HG03520 (cell line): ENCODE results near the gene AP4B1.
"Not testable (repeated sequence)": the region's sequence is repeated elsewhere in the genome, so short reads cannot be mapped to it uniquely, and the experiment has no call there.

Experiments
- ATAC-seq: cut with Tn5 transposase; IDR thresholded peaks from one replicate; pipeline ENCODE4 v1.9.1; 2021; ENCODE audit warnings: mild to moderate bottlenecking, moderate library complexity; ENCODE audit not compliant: unreplicated experiment

The AP4B1 gene

DNA sequence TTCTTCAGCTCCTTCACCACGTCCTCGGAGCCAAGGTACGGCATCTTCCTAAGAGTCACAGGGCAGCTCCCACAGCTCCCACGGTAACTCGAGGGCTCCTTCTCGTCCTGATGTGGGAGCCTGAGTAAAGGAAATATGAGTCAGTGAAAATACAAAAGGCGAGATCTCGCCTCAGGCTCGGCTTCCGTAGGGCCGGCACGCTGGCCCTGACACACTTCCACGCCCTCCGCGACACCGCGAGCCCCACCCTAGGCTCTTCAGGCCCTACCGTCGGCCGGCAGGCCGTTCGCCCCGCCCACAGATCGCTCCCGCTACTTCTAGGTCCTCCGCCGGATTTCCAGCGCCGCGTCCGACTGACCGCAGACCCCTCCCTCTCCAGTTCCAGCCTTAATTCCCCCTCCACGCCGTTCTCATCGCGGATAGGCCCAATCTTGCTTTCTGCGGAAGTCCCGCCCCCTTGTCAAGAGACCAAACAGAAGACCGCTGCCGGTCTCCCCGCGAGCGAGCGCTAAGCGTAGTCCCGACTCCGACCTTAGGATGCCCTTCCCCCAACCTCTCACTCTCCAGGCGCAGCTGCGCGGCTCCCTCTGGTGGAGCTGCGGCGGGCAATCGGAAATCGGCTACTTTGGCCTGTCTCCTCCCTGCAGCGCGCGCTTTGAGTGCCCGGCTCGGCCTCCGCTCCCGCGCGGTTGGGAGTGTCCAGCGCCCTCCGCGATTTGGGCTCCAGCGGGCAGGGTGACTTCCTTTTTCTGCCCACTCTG, at the start of gene AP4B1, which contains the start of gene DCLRE1B:
Gene AP4B1, minus strand, starts transcription at position 126 of the 761 bp plus-strand sequence. Its CDS starts 82 bp downstream, at position 44.
Gene DCLRE1B, plus strand, starts transcription at position 653 of the 761 bp plus-strand sequence. CDS start 261 bp downstream, outside the sequence.
- peak; percentile 88 for ATAC-seq

DNA sequence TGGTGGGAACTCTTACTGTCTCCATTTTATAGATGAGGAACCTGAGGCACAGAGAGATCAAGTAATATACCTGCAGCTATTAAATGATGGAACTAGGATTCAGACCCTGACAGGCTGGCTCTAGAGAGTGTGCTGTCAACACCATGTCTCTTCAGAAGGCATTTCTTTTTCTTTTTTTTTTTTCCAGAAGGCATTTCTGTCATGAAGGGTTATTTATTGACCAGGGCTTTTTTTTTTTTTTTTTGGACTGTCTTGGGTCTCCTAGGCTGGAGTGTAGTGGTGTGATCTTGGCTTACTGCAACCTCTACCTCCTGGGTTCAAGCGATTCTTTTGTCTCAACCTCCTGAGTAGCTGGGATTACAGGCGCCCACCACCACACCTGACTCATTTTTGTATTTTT, 47.1 kb upstream of the AP4B1 start:
- no peak for ATAC-seq

DNA sequence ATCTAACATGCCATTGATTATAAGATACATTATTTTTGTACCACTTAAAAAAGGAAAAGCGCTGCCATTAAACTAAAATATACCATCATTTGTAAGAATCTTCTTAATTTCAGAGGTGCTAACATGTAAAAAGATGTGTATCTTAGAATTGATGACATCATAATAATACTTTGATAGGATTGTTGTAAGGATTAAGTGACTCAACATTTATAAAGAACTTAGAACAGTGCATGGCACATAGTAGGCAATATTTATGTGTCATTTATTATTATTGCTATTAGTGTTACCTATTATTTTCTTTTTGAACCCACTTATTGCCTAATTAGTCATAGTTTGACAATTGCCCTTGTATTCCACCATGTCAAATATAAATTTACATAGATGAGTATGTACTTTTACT, 46.3 kb upstream of the AP4B1 start:
- ATAC-seq = no peak

DNA sequence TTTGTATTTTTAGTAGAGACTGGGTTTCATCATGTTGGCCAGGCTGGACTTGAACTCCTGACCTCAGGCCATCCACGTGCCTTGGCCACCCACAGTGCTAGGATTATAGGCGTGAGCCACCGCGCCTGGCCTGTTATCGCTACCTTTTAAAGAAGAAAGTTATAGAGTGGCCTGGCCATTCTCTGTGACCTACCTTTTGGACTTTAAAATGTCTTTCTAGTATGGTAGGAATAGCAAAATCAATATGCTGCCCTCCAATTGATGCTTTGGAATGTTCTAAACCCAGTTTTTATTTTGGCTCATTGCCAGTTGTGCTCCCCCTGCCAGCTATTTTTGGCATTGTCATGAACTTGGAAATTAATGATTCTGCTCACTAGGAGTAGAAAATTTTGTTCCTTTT, 44.4 kb upstream of the AP4B1 start:
- ATAC-seq = no peak

DNA sequence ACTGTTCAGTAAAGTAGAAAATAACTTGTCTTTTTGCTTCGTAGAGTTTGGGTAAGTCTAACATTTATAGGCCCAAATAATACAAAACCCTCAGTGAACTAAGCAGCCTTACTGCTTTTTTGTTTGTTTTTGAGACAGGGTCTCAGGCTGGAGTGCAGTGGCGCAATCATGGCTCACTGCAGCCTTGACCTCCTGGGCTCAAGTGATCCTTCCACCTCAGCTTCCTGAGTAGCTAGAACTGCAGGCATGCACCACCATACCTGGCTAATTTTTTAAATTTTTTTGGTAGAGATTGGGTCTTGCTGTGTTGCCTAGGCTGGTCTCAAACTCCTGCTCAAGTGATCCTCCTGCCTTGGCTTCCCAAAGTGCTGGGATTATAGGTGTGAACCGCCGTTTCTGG, 43.6 kb upstream of the AP4B1 start:
- not testable (repeated sequence) for ATAC-seq

DNA sequence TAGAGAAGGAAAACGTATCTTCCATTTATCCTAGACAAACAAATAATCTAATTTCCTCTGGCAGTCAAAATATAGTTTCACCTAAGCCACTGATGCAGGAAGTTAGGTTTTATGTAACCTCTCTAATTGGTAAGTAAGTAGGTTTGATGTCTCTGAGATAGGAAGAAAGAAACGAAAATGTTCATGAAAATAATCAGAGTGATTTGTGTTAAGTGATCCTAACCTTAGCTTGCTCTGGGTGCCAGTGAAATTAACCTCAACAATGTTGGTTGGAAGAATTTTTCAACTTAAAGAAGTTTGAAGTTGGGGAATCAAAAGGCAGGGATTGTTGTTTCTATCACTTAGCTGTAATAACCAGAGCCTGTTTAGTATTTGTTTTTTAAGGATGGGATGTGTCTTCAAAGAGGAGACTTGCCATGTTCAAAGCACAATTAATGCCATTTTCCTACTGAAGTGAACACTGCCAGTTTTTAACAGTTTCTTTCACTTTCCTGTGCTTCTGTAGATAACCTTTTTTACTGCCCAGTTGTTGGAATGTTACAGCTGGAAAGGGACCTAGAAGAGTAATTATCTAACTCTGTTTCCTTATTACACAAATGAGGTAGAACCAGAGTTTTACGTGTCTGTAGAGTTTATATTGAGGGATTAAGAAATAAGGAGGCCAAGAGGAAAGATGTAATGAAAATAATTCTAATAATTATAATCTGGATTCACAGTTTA, 42.9 kb upstream of the AP4B1 start:
- ATAC-seq = no peak

DNA sequence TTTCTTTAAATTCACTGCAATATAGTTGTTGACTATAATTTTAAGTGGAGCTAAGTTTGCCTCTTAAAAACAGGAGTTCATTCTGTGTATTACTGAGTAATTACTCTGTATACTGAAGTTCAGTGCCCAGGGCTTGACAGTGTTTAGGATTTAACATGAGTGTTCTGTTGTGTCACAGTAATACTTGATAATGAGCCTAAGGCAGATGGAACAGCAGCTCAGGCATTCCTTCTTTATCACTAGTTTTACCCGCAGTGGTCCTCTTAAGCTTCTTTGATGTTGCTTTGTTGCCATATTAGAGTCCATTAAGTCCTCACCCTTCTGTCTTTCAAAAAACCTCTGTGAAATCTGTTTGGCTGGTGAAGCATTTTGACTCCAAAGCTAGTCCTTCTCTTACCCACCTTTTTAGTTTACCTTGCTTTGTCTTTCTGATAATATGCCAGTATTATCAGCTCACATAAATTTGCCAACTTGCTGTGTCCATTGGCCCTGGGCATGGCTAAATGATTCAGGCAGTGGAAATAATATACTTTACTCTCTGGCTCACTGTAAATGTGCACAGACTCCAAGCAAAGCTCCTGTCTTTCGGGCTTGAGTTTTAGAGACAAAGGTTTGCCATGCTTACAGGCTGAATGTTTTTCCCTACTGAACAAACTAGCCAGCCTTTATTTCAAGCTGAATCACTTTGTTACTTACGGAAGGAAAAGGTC, 42.2 kb upstream of the AP4B1 start:
- no peak for ATAC-seq

DNA sequence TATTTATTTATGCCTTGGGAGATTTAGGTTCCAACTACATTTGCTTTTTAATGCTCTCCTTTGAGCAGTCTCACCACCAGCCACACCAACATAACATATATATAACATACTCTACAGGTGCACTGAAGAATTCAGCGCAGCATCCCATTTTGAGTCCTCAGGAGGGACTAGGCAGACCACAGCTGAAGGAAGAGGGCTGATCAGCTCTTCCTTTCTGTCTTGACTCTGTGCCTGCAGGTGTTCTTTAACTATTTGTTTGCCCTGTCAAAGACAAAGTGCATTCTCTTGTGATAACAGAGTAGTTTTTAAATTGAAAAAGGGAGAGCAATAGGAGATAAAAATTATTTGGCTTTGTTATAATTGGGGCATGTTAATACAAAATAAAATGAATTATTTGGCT, 41.5 kb upstream of the AP4B1 start:
- no peak for ATAC-seq

DNA sequence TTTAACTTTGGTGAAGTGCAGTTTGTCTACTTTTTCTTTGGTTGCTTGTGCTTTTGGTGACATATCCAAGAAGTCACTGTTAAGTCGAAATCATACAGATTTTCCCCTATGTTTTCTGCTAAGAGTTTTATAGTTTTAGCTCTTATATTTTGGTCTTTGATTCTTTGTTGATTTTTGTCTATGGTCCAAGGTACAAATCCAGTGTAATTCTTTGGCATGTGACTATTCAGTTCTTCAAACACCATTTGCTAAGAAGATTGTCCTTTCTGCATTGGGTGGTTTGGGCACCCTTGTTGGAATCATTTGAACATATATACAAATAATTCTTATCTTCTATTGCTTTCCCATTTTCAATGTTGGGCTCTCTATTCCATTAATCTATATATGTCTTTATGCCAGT, 40.7 kb upstream of the AP4B1 start:
- ATAC-seq = no peak

DNA sequence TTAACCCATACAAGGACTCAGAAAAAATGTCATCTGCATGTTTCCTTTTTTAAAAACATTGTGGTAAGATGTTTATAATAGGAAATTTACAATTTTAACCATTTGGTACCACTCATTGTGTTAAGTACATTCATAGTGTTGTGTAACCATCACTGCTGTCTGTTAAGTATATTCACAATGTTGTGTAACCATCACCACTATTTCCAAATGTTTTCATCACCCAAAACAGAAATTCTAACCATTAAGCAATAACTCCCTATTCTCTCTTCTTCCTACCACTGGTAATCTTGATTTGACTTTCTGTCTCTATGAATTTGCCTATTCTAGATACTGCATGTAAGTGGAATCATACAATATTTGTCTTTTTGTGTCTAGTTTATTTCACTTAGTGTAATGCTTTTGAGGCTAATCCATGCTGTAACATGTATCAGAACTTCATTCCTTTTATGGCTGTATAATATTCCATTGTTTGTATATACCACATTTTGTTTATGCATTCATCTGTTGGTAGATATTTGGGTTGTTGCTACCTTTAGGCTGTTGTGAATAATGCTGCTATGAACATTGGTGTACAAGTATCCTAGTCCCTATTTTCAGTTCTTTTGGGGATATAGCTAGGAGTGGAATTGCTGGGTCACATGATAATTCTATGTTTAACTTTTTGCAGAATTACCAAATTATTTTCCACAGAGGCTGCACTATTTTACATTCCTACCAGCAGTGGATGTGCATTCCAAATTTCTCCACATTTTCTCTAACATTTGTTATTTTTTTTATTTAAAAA, 38.6 kb upstream of the AP4B1 start:
- no peak for ATAC-seq

DNA sequence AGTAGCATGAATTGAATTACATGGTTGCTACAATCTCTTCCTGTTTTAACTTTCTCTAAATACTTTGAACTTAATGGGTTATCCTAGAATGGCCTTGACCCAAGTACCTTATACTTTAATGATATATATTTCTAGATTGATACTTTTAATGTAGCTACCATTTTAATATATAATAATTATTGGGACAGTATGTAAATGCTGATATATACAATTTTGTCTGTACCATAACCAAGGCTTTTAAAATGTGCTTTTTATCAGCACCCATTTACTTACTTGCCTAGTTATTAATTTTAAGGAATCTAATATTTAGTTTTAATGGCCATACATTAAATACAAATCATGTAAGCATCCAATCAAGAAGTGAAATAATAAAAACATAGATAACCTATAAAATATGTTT, 37.9 kb upstream of the AP4B1 start:
- no peak for ATAC-seq

DNA sequence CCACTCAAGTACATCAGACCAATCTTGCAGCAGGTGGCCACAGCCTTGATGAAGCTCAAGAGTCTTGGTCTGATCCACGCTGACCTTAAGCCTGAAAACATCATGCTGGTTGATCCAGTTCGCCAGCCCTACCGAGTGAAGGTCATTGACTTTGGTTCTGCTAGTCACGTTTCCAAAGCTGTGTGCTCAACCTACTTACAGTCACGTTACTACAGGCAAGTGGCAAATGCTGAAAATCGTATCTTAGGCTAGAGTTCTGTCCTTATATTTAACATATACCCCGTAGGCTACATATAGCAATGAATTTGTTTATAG, 36.6 kb upstream of the AP4B1 start:
- no peak for ATAC-seq

DNA sequence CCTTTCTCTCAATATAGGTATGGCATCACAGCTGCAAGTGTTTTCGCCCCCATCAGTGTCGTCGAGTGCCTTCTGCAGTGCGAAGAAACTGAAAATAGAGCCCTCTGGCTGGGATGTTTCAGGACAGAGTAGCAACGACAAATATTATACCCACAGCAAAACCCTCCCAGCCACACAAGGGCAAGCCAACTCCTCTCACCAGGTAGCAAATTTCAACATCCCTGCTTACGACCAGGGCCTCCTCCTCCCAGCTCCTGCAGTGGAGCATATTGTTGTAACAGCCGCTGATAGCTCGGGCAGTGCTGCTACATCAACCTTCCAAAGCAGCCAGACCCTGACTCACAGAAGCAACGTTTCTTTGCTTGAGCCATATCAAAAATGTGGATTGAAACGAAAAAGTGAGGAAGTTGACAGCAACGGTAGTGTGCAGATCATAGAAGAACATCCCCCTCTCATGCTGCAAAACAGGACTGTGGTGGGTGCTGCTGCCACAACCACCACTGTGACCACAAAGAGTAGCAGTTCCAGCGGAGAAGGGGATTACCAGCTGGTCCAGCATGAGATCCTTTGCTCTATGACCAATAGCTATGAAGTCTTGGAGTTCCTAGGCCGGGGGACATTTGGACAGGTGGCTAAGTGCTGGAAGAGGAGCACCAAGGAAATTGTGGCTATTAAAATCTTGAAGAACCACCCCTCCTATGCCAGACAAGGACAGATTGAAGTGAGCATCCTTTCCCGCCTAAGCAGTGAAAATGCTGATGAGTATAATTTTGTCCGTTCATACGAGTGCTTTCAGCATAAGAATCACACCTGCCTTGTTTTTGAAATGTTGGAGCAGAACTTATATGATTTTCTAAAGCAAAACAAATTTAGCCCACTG, 36.0 kb upstream of the AP4B1 start:
- no peak for ATAC-seq

DNA sequence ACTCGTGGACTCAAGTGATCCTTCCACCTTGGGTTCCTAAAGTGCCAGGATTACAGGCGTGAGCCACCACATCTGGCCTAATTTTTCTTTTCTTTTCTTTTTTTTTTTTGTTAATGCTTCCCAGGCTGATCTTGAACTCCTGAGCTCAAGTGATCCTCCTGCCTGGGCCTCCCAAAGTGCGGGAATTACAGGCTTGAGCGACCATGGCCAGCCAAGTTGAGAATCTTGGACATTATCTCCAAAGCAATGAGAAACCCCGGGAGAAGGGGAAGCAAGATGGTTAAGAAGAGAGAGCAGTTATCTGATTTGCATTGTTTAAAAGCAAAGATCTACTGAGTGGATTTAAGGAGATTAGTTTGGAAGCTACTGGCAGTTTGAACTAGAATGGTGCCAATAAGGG, 33.6 kb upstream of the AP4B1 start:
- ATAC-seq = no peak

DNA sequence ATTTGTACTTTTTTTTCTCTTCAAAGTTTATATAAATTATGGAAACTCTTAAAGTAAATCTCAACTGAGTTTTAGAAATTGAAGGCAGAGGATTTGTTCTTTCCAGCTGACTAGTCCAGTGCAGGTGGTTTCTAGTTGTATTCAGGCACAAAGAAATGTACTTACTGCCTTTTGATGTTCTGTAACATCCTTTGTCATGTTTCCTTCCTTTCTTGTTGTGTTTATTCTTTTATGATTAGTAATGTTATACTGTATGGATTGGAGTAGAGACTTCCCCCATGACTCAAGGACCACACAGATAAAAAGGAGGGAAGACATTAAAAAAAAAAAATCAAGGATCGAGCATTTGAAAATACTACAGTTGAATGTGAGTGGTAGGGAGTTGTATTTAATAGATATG, 32.5 kb upstream of the AP4B1 start:
- ATAC-seq = no peak

DNA sequence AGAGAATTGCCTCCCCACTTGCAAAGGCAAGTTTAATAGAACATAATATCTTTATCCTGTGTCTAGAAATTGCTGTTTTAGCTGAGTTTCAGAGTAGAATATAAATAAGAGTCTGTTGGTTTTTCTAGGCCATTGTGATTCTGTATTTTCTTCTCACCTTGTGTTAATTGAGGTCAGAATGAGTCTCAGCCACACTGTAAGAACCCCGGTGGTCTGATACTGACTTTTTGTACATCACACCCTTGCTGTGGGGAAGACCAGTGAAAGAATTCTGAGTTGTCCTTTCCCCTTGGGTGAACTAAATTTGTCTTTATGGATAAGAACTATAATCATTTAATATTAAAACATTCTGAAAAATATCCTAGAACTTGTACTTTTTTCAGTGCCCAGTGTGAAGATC, 31.4 kb upstream of the AP4B1 start:
- no peak for ATAC-seq

DNA sequence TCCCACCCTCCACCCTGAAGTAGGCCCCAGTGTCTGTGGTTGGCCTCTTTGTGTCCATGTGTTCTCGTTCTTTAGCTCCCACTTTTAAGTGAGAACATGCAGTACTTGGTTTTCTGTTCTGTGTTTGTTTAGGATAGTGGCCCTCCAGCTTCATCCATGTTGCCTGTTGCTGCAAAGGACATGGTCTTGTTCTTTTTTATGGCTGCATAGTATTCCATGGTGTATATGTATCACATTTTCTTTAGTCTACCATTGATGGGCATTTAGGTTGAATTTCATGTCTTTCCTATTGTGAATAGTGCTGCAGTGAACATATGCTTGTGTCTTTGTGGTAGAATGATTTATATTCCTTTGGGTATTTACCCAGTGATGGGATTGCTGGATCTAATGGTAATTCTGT, 30.6 kb upstream of the AP4B1 start:
- no peak for ATAC-seq

DNA sequence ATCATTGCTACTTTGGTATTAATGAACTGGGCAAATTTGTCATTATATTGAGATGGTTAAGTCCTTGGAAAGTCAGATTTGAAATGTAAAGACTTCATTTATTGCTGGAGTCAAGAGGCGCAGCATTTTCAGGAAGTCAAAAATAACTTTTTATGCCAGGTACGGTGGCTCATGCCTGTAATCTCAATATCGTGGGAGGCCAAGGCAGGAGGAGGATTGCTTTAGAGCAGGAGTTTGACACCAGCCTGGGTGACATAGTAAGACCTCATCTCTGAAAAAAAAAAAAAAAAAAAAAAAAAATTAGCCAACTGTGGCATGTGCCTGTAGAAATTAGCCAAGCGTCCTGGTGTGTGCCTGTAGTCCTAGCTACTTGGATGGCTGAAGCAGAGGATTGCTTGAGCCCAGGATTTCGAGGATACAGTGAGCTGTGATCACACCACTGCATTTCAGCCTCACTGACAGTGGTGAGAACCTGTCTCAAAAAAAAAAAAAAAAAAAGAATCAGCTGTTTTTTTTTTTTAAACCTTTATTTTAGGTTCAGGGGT, 30.0 kb upstream of the AP4B1 start:
- no peak for ATAC-seq

DNA sequence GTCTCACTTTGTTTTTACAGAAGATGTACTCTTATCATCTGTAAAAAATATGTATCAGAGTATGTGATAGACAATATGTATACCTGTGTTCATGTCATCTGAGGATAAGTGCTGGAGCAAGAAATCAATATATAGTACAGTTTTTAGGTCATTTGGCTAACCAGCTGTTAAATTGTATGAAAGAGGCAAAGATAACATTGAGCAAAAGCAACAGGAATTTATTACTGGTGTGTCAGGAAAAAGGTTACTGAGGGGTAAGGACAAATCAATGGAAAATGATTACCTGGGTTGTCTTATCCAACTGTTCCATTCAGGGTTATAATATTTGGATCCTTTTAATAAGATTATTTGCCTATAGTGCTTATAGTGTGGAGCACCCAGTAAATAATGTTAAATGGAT, 29.4 kb upstream of the AP4B1 start:
- no peak for ATAC-seq

DNA sequence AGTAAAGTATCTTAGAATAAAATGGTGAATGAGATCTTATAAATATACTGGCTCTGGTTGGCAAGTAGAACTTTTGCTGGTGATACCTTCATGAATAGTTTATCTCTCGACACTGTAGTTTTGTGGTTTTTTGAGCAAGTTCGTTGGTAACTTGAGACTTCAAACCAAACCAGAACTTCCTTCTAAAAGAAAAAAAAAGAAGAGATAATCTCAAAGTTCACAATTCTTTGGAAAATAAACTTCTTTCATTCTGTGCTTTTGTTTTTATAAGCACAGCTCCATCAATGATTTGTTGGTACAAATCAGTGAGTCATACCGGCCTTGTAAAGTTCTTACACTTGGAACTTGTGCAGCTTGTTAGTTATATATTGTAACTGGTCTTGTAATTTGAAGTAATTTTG, 26.9 kb upstream of the AP4B1 start:
- no peak for ATAC-seq
